HUES48 (cell line): ENCODE results near the gene ANKRD13C.
"Not testable (repeated sequence)": the region's sequence is repeated elsewhere in the genome, so short reads cannot be mapped to it uniquely, and the experiment has no call there.

ENCODE experiments used
- H3K27ac ChIP-seq: one replicate; pipeline ENCODE4 v1.7.0; 2013; ENCODE audit warnings: low read depth, low read length, inconsistent platforms
- H3K27me3 ChIP-seq: 2 replicates; pipeline ENCODE4 v1.6.1; 2013; ENCODE audit warnings: mild to moderate bottlenecking, low read length; ENCODE audit not compliant: control insufficient read depth, insufficient read depth
- H3K36me3 ChIP-seq: 2 replicates; pipeline ENCODE4 v1.6.1; 2013; ENCODE audit warnings: low read length; ENCODE audit not compliant: control insufficient read depth, insufficient read depth
- H3K4me1 ChIP-seq: 2 replicates; pipeline ENCODE4 v1.6.1; 2013; ENCODE audit warnings: mild to moderate bottlenecking, low read length; ENCODE audit not compliant: control insufficient read depth, insufficient read depth
- H3K4me3 ChIP-seq: 2 replicates; pipeline ENCODE4 v1.5.1; 2013; ENCODE audit warnings: mild to moderate bottlenecking, low read depth, low read length
- H3K9ac ChIP-seq: 2 replicates; pipeline ENCODE4 v1.6.1; 2013; ENCODE audit warnings: mild to moderate bottlenecking, low read depth, low read length, moderate library complexity
- H3K9me3 ChIP-seq: 2 replicates; pipeline ENCODE4 v1.6.1; 2013; ENCODE audit warnings: low read length; ENCODE audit not compliant: control insufficient read depth, insufficient read depth

The ANKRD13C gene

DNA sequence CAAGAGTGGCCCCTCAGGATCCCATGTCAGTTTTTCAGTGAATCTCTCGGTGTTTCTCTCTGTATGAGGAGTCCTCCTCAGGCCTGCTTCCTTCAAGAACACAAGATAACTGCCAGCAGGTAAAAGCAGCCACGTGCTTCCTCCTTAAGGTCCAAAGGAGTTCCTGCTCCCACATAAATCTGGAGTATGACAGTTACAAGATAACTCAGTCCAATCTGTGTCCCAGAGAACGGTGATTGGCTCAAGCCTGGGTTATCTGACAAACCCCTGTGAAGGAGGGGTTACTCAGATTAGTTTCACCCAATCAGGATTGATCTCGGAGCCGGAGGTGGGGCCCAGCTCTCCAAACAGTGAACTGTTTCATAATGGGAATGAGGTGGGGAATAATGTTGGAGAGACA lies 5.8 kb upstream of the ANKRD13C start:
- Histone ChIP-seq H3K4me3 (no peak overlapping the region), H3K4me1 (peaks cover 6% of the 10 kb centered on the region; the same call in 1 of the 2 replicates), H3K27me3 (no peaks in the 10 kb centered on the region), H3K27ac (no peak overlapping the region), H3K9ac (no peak overlapping the region), H3K9me3 (no peaks in the 10 kb centered on the region), H3K36me3 (no peaks in the 10 kb centered on the region)

GRCh38 chr1:70358921-70359564 lies 4.5 kb upstream of the ANKRD13C start:
- H3K4me3 ChIP-seq, result no peak overlapping the region
- H3K4me1 ChIP-seq, result peaks cover 6% of the 10 kb centered on the region; the same call in 1 of the 2 replicates
- no peaks in the 10 kb centered on the region for H3K27me3 ChIP-seq
- H3K9ac ChIP-seq, result no peak overlapping the region
- H3K36me3 ChIP-seq, result no peaks in the 10 kb centered on the region
- H3K27ac ChIP-seq, result no peak overlapping the region
- H3K9me3 ChIP-seq, result no peaks in the 10 kb centered on the region

- H3K9ac ChIP-seq, result no peak overlapping the region
- peak overlapping the region; percentile 1 for H3K27ac ChIP-seq
- H3K36me3 ChIP-seq, result peaks cover 2% of the 10 kb centered on the region; the same call in 1 of the 2 replicates
- H3K27me3 ChIP-seq, result no peaks in the 10 kb centered on the region
- no peaks in the 10 kb centered on the region for H3K4me1 ChIP-seq
- H3K9me3 ChIP-seq, result no peaks in the 10 kb centered on the region
- H3K4me3 ChIP-seq, result no peak overlapping the region
Measured at GRCh38 chr1:70355920-70356319, 1.4 kb upstream of the ANKRD13C start.

DNA sequence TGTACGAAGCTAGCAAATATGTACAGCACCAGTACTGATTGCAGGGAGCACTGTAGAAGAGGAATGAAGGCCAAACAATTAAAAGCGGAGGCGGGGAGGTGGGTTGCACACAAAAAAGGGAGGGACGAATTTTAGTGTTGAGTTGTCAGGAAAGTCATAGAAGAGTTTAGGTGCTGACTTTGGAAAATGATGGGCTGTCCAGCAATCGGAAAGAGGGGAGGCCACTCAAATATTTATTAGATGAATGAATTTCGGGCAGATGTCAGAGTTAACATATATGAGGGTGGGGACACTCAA lies 537 bp upstream of the ANKRD13C start:
- peaks cover 3% of the 10 kb centered on the region; the same call in 1 of the 2 replicates for H3K36me3 ChIP-seq
- peak overlapping the region; percentile 80 for H3K4me3 ChIP-seq
- no peaks in the 10 kb centered on the region for H3K9me3 ChIP-seq

DNA sequence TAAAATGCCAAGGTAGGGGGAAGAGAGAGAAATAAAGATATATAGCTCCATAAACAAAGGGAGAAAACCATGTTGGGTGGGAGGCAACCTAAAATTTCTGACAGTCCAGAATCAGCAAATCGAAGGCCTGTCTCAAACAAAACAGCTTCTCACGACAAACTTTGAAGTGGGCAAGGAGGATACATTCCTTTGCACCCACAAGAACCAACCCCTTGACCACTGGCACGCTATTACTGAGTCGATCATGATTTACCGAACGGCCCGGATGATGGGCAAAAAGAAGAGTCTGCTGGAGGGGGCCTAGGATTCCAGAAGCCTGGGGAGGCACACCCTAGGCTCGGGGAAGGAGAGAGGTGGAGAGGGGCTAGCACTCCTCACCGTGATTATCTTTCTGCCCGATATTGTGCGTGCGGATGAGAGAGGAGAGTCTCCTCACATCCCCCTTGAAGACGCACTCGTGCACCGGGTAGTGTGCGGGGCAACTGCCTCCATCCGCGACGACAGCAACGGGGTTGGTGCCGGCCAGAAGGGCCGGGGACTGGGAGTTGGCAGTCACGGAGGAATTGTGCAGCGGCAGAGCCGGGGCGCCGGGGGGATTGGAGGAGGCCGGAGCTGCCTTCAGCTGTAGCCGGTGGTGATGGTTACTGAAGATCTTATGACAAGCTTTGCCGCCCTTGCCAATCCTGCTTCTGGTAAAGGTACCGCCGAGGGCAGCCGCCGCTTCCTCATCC lies 756 bp downstream of the ANKRD13C start:
- peaks cover 3% of the 10 kb centered on the region; the same call in 1 of the 2 replicates for H3K36me3 ChIP-seq
- no peaks in the 10 kb centered on the region for H3K4me1 ChIP-seq
- H3K27ac ChIP-seq, result peak overlapping the region; percentile 97
- peak overlapping the region; percentile 94 for H3K9ac ChIP-seq
- H3K4me3 ChIP-seq, result peak overlapping the region; percentile 80
- no peaks in the 10 kb centered on the region for H3K27me3 ChIP-seq
- H3K9me3 ChIP-seq, result no peaks in the 10 kb centered on the region

More for the DNA sequence above, 537 bp upstream of the ANKRD13C start:
- no peaks in the 10 kb centered on the region for H3K27me3 ChIP-seq
- no peaks in the 10 kb centered on the region for H3K4me1 ChIP-seq
- H3K27ac ChIP-seq, result peak overlapping the region; percentile 97
- peak overlapping the region; percentile 94 for H3K9ac ChIP-seq

GRCh38 chr1:70353044-70353443 lies 1.5 kb downstream of the ANKRD13C start:
- H3K4me3 ChIP-seq, result peak overlapping the region; percentile 80
- peaks cover 3% of the 10 kb centered on the region; the same call in 1 of the 2 replicates for H3K36me3 ChIP-seq
- H3K9ac ChIP-seq, result peak overlapping the region; percentile 94
- no peaks in the 10 kb centered on the region for H3K4me1 ChIP-seq
- H3K9me3 ChIP-seq, result no peaks in the 10 kb centered on the region
- no peaks in the 10 kb centered on the region for H3K27me3 ChIP-seq
- H3K27ac ChIP-seq, result peak overlapping the region; percentile 97

GRCh38 chr1:70349799-70350198 lies 4.7 kb downstream of the ANKRD13C start:
- not testable (repeated sequence) for H3K36me3 ChIP-seq, H3K9me3 ChIP-seq, H3K27ac ChIP-seq, H3K27me3 ChIP-seq, H3K4me1 ChIP-seq, H3K4me3 ChIP-seq, H3K9ac ChIP-seq

- H3K9me3 ChIP-seq, result no peaks in the 10 kb centered on the region
- H3K36me3 ChIP-seq, result peaks cover 3% of the 10 kb centered on the region; the same call in 1 of the 2 replicates
- H3K27ac ChIP-seq, result no peak overlapping the region
- H3K27me3 ChIP-seq, result no peaks in the 10 kb centered on the region
- no peak overlapping the region for H3K9ac ChIP-seq
- no peak overlapping the region for H3K4me3 ChIP-seq
- no peaks in the 10 kb centered on the region for H3K4me1 ChIP-seq
Measured at GRCh38 chr1:70348399-70349165, 5.9 kb downstream of the ANKRD13C start.

DNA sequence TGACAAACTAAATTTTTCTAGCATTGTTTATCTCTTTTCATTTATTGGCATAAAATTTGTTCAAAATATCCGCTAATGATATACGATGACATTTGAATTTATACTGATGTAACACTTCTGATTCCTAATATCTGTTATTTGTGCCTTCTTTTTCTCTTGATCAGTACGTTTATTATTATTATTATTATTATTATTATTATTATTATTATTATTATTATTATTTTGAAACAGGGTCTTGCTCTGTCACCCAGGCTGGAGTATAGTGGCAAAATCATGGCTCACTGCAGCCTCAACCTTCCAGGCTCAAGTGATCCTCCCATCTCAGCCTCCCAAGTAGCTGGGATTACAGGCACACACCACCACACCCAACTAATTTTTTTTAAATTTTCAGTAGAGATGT lies 14.9 kb downstream of the ANKRD13C start:
- H3K36me3 ChIP-seq, H3K27me3 ChIP-seq: not testable (repeated sequence)

GRCh38 chr1:70336050-70336449 lies 18.5 kb downstream of the ANKRD13C start:
- no peak overlapping the region for H3K27ac ChIP-seq
- H3K4me3 ChIP-seq, result no peak overlapping the region
- H3K4me1 ChIP-seq, result 0 out of 2 replicates have a peak, but pooled peaks cover 2% of the 10 kb centered on the region
- H3K36me3 ChIP-seq, result 0 out of 2 replicates have a peak, but pooled peaks cover 6% of the 10 kb centered on the region
- H3K27me3 ChIP-seq, result no peaks in the 10 kb centered on the region
- no peak overlapping the region for H3K9ac ChIP-seq
- no peaks in the 10 kb centered on the region for H3K9me3 ChIP-seq

More for the DNA sequence above, 14.9 kb downstream of the ANKRD13C start:
- not testable (repeated sequence) for H3K27ac ChIP-seq, H3K9me3 ChIP-seq, H3K9ac ChIP-seq, H3K4me3 ChIP-seq, H3K4me1 ChIP-seq

DNA sequence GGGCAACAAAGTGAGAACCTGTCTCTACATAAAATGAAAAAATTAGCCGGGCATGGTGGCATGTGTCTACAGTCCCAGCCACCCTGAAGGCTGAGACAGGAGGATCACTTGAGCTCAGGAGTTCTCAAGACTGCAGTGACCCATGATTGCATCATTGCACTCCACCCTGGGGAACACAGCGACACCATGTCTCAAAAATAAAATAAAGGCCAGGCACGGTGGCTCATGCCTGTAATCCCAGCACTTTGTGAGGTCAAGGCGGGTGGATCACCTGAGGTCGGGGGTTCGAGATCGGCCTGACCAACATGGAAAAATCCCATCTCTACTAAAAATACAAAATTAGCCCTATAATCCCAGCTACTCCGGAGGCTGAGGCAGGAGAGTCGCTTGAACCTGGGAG lies 20.1 kb downstream of the ANKRD13C start:
- Histone ChIP-seq H3K27ac (no peak overlapping the region), H3K36me3 (0 out of 2 replicates have a peak, but pooled peaks cover 6% of the 10 kb centered on the region), H3K4me3 (no peak overlapping the region), H3K9me3 (no peaks in the 10 kb centered on the region), H3K4me1 (0 out of 2 replicates have a peak, but pooled peaks cover 2% of the 10 kb centered on the region), H3K9ac (no peak overlapping the region), H3K27me3 (no peaks in the 10 kb centered on the region)
